ENCODE measurements around the gene SMAD3.

Gene SMAD3

DNA sequence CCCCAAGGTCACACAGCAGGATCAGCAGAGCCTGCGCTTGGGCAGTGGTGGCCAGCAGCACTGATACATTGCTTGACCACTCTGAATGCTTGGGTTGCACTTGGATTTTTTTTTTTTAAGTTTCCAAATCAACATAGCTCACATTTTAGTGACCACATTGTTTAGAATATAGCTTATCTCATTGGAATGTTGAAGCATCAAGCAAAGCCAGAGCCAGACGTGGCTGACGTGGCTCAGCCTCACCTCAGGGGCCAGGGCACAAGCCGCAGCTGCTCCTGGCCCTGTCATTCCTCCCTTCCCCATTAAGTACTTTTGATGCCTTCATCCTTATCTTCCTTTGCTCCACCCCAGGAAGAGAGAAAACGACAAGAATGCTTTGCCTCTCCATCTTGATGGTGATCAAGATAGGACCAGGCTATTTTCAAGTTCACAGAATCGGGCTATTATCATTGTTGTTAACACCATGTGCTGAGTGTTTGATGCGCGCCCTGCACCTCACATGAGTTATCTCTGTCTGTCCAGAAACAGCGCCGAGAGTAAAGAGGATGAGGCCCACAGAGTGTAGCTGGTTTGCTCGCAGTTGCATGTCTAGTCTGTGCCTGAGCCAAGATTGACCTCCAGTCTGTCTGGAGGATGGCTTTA lies 113.3 kb downstream of the SMAD3 start:
- DNase-seq (ENCODE audit: low spot score): no peak
- TF ChIP-seq, protein P1, sequence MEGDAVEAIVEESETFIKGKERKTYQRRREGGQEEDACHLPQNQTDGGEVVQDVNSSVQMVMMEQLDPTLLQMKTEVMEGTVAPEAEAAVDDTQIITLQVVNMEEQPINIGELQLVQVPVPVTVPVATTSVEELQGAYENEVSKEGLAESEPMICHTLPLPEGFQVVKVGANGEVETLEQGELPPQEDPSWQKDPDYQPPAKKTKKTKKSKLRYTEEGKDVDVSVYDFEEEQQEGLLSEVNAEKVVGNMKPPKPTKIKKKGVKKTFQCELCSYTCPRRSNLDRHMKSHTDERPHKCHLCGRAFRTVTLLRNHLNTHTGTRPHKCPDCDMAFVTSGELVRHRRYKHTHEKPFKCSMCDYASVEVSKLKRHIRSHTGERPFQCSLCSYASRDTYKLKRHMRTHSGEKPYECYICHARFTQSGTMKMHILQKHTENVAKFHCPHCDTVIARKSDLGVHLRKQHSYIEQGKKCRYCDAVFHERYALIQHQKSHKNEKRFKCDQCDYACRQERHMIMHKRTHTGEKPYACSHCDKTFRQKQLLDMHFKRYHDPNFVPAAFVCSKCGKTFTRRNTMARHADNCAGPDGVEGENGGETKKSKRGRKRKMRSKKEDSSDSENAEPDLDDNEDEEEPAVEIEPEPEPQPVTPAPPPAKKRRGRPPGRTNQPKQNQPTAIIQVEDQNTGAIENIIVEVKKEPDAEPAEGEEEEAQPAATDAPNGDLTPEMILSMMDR (IDR thresholded peaks at IDR 0.05; ENCODE audit: borderline replicate concordance, control extremely low read depth, extremely low read depth, insufficient read depth, missing control alignments): no peak
- in situ Hi-C loops (cut with MboI; ENCODE audit: low sequenced_read_pairs, unreplicated experiment): no loop called here

DNA sequence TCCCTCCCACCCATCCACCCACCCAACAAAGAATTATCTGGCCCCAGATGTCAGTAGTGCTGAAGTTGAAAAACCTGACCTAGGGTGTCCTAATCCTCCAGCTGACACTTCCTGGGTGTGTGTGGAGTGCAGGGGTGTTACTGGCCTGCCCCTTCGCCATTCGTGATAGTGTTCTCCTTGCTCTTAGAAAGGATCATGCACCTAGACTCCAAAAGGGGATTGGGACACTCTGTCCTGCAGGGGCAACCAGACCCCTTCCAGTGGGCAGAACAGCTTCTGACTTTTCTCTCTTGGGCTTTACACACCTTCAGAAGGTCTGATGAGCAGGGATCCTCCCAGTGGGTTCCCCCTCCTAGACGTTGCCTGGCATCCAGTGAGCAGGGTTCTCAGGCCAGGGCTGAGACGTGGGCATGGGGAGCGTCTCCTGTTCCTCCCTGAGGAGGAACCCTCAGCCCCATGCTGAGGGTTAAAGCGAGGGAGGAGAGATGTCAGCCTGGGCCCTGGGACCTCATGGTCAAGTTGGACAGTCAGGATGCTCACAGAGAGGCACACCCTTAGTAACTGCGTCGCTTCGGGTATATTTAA lies 114.1 kb downstream of the SMAD3 start:
- TF ChIP-seq, protein P1 (IDR thresholded peaks at IDR 0.05; ENCODE audit: borderline replicate concordance, control extremely low read depth, extremely low read depth, insufficient read depth, missing control alignments): no peak
- DNase-seq (ENCODE audit: low spot score): no peak
- in situ Hi-C loops (cut with MboI; ENCODE audit: low sequenced_read_pairs, unreplicated experiment): no loop called here

DNA sequence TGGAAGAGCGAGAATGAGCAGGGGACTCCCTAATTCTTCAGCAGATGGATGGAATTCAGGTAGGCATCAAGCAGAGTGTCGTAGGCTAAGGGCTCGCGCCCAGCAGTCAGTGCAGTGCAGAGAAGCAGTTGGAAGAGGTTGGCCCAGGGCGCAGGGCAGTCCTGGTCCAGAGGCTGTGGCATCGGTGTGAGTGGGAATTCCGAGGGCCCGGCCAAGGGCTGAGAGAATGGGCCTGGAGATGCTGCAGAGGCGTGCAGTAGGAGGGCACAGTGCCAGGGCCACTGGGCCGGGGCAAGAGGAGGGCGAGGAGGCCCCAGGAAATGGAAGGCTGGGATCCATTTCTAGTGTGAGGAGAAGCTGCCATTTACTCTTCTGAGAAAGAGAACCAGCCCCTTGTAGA lies 114.6 kb downstream of the SMAD3 start:
- TF ChIP-seq, protein P1 (IDR thresholded peaks at IDR 0.05; ENCODE audit: borderline replicate concordance, control extremely low read depth, extremely low read depth, insufficient read depth, missing control alignments): no peak
- DNase-seq (ENCODE audit: low spot score): no peak
- in situ Hi-C loops (cut with MboI; ENCODE audit: low sequenced_read_pairs, unreplicated experiment): no loop called here

DNA sequence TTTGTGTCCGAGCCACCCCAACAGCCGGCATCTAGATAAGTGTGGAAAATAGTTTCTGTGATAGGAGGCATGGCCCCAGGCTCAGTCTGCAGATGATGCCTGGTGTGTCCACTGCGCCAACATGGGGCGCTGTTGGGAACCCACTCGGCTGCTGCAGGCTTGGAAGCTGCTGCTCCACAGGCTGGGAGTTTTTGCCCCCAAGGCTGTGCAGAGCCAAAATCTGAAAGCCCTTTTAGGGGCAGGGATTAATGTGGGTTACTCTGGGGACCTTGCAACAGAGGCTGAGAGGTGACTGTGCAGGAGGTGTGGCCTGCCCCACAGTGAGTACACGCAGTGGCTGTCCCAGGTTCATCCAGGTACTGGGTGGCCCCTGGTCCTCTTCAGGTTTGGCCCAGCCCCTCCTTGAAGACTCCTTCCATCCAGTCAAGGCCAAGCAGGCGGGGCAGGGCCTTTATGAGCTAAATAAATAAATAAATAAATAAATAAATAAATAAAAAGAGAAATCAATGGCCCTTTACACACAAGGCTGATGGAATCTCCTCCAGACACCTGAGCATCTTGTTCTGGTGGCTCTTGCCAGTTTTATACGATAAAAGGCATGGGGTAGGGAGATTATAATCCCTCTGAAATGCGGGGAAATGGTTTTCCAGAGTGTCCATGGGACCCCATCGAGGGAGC lies 115.3 kb downstream of the SMAD3 start:
- DNase-seq (ENCODE audit: low spot score): no peak
- TF ChIP-seq, protein P1 (IDR thresholded peaks at IDR 0.05; ENCODE audit: borderline replicate concordance, control extremely low read depth, extremely low read depth, insufficient read depth, missing control alignments): no peak
- in situ Hi-C loops (cut with MboI; ENCODE audit: low sequenced_read_pairs, unreplicated experiment): no loop called here

DNA sequence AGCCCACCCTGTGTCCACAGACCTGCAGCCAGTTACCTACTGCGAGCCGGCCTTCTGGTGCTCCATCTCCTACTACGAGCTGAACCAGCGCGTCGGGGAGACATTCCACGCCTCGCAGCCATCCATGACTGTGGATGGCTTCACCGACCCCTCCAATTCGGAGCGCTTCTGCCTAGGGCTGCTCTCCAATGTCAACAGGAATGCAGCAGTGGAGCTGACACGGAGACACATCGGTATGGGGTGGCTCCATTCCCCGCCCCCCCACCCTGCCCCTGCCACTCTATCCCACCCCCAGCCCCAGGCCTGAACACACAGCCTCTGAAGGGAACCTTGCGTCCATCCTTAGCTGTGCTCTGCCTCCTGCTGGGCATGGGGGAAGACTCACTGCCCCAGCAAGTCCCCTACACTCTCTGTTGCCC lies 115.8 kb downstream of the SMAD3 start:
- in situ Hi-C loops (cut with MboI; ENCODE audit: low sequenced_read_pairs, unreplicated experiment): no loop called here
- no peak for DNase-seq (ENCODE audit: low spot score)
- TF ChIP-seq, protein P1 (IDR thresholded peaks at IDR 0.05; ENCODE audit: borderline replicate concordance, control extremely low read depth, extremely low read depth, insufficient read depth, missing control alignments): no peak

DNA sequence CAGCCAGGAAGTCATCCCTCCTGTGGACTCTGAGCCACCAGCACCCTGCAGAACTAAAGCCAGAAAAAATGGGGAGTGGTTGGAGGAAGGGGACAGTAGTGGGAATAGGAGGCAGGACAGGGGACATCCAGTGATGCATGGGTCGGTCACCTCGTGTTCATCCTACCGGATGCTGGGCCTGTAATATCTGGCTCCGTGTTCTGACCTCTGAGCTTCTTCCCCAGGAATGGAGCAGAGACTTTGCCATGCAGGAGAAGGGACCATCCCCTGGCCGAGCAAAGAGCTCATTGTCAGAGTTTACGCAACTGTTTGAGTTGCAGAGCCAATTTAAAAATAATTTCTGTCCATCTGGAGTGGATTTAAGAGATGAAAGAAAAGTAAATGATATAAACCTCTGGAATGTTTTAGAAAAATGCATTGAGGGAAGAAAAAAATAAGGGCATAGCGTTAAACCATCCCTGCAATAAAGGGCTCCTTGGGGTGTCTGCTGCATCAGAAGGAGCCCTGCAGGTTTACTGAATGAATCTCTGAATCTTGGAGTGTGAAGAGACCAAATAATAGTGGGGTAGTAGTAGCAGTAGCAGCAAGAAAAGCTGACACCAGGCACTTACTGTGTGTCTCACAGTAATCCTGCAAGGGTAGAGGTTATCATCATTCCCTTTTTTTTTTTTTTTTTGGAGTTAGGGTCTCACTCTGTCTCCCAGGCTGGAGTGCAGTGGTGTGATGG lies 118.2 kb downstream of the SMAD3 start:
- DNase-seq (ENCODE audit: low spot score): no peak
- in situ Hi-C loops (cut with MboI; ENCODE audit: low sequenced_read_pairs, unreplicated experiment): no loop called here
- TF ChIP-seq, protein P1 (IDR thresholded peaks at IDR 0.05; ENCODE audit: borderline replicate concordance, control extremely low read depth, extremely low read depth, insufficient read depth, missing control alignments): no peak

Measured in GM13976 (cell line).